Suppressor macrophage treated with lipopolysaccharide for 1 hour (primary cell): ENCODE results near the gene ACSS1.
A peak's percentile ranks its signal among the peaks of the same experiment; 100 is the strongest.

ENCODE experiments used
- DNase-seq, 3 donors: peaks; one replicate each; pipeline ENCODE4 v3.0.0-alpha.2; 2020 to 2022

ACSS1 gene

GRCh38 chr20:25077610-25078169, 19.8 kb upstream of the ACSS1 start:
- peak; percentile 33 to 68 (median 57) for DNase-seq

- peak in 2 of 3 donors; percentile 29 to 38 for DNase-seq
Observed at GRCh38 chr20:25076731-25077609, 19.0 kb upstream of the ACSS1 start.

GRCh38 chr20:25076201-25076600, 18.3 kb upstream of the ACSS1 start:
- no peak for DNase-seq

- no peak for DNase-seq
Observed at GRCh38 chr20:25073544-25073943, 15.6 kb upstream of the ACSS1 start.

DNA sequence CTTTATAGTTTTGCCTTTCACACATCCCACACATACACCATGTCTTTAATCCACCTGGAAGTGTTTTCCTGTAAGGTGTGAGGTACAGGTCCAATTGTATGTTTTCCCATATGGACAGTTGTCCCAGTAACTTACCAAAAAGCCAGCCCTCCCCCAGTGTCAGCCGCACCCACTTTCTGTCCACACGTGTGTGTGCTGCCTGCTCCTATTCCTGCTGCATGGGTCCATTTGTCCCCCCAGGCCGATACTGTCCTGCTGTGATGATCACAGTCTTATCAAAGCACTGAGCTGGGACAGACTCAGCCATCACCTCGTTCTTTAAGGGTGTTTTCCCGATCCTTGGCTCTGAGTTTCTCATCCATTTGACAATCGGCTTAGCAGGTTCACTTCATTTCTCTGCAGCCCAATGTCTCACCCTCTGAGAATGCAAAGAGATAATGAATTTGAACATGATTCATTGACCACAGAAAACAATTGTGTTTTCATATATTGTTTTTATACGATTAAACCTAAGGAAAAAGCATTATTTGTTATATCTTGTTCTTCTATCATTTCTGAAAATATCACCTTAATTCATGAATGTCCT, 14.4 kb upstream of the ACSS1 start:
- DNase-seq: no peak

GRCh38 chr20:25071734-25072133, 13.8 kb upstream of the ACSS1 start:
- DNase-seq: no peak

GRCh38 chr20:25070821-25071473, 13.0 kb upstream of the ACSS1 start:
- DNase-seq: no peak

GRCh38 chr20:25067102-25067987, 9.4 kb upstream of the ACSS1 start:
- DNase-seq: no peak

DNA sequence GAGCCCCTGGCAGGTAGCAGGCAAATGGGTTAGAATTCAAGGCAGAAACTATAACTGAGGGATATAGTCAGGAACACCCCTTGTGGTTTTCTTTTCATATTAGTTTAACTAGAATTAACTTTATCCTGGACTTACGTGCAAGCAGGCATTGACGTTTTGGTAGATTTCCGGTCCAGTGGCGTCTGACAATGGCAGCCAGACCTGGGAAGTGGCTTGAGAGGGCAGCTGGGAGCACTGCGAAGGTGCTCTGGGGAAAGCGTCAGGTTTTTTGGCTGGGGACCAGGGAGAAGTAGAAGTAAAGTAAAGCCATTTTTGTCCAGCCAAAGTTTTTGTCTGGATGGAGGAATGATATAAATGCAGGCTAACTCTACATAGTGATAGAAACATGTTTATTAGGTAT, 8.4 kb upstream of the ACSS1 start:
- DNase-seq: no peak

GRCh38 chr20:25065625-25066338, 7.8 kb upstream of the ACSS1 start:
- DNase-seq: peak; percentile 73 to 79 (median 78)

DNA sequence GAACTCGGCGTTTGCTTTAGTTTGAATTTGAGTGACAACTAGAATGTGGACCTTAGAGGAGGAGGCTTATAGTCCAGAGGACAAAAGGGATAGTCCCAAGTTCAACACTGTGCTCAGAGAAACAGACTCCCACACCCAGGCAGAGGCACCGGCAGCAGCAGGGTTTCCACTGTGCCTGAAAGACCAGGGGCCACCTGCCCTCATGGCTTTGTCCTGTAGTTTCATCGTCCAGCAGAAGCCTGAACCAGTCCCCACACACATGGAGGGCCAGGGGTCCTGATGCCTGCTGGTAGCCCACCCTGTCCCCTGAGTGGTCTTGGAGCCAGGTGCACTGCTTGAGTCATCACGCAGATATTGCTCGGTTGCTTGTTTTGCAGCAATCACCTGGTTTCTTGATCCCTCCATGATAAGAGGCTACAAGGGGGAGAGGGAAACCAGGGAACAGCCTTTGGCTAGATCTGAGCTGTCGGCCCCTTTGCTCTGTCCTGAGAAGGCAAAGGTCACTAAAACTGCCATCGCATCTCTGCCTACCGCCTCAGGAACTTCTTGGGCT, 7.2 kb upstream of the ACSS1 start:
- DNase-seq: no peak

GRCh38 chr20:25064561-25065071, 6.7 kb upstream of the ACSS1 start:
- DNase-seq: no peak

- DNase-seq: no peak
Observed at GRCh38 chr20:25063981-25064380, 6.0 kb upstream of the ACSS1 start.

GRCh38 chr20:25063546-25063945, 5.6 kb upstream of the ACSS1 start:
- DNase-seq: no peak

- no peak for DNase-seq
Observed at GRCh38 chr20:25062841-25063240, 4.9 kb upstream of the ACSS1 start.

DNA sequence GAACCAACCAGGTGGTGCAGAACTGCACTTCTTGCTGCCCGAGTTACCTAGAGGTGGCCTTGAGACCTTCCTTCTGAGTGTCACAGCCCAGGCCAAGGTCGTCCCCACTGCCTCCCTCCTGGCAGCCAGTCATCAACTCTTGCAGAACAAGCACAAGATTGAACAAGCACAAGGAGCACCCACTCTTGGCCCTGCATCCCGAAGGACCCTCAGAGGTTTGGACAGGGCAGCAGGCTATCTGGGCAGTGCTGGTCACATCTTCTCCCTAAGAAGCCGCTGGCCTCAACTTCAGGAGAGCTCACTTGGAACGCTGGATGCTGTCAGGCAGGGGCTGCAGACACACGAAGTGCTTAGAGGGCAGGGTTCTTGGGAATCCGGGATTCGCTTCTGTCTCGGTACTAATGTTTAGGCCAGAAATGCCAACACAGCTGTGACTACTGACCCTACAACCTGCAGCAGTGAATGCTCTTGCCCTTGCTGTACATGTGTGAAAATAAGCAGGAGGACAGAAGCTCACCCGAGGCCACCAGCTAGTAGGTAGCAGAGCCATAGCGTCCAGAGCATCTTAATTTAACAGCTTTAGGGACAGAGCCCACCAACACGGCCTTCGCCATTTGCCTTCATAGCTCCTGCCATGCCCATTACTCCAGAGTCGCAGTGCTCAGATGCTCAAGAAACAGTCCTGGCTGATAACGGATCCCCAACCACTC, 4.0 kb upstream of the ACSS1 start:
- DNase-seq: no peak

DNA sequence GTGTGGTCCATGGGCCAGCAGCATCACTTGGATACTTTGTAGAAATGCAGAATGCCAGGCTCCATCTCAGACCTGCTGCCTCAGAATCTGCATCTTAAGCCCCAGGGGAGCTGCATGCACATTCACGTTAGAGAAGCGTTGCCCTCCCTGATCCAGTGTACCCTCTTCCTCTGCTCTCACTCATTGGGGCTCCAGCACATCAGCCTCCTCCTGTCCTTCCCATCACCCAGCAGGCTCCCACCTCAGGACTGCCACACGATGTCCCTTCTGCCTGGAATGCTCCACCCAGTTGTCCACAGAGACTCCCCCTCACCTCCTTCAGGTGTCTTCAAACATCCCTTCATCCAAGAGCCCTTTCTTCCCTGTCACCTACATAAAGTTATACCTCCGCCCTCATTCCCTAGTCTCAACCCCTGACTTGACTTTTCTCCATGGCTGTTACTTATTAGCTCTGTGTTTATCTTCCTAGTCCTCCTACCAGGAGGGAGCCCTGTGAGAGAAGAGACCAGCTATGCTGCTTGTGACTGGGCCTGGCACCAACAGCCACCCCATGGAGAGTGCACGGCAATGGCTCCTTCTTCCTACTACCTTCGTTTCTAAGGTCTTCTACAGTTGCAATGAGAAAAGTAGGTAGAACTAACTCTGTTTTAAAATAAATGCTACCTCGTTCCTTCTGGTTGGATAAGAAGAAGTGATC, 3.3 kb upstream of the ACSS1 start:
- DNase-seq: no peak

GRCh38 chr20:25059866-25060465, 2.0 kb upstream of the ACSS1 start:
- no peak for DNase-seq
